HG02610 (cell line): ENCODE results near the gene GSDMA.

Experiments
- ATAC-seq: cut with Tn5 transposase; IDR thresholded peaks from one replicate; pipeline ENCODE4 v1.9.1; 2021; ENCODE audit warnings: mild to moderate bottlenecking, moderate library complexity; ENCODE audit not compliant: unreplicated experiment

The GSDMA gene

GRCh38 chr17:40018211-40019121, 55.7 kb downstream of the GSDMA start:
- ATAC-seq: no peak

GRCh38 chr17:40019140-40019991, 56.6 kb downstream of the GSDMA start:
- ATAC-seq: no peak

GRCh38 chr17:40020146-40020545, 57.3 kb downstream of the GSDMA start:
- no peak for ATAC-seq

- ATAC-seq: no peak
Measured at GRCh38 chr17:40021451-40021971, 58.7 kb downstream of the GSDMA start.

GRCh38 chr17:40022497-40022896, 59.7 kb downstream of the GSDMA start:
- no peak for ATAC-seq

- no peak for ATAC-seq
Measured at GRCh38 chr17:40022961-40023541, 60.2 kb downstream of the GSDMA start.

GRCh38 chr17:40023590-40024292, 60.9 kb downstream of the GSDMA start:
- ATAC-seq: no peak

GRCh38 chr17:40024901-40025300, 62.1 kb downstream of the GSDMA start:
- ATAC-seq: no peak

GRCh38 chr17:40025559-40025958, 62.8 kb downstream of the GSDMA start:
- ATAC-seq: no peak

GRCh38 chr17:40025991-40026815, 63.4 kb downstream of the GSDMA start:
- no peak for ATAC-seq

- no peak for ATAC-seq
Measured at GRCh38 chr17:40026816-40027613, 64.2 kb downstream of the GSDMA start.
